Astrocyte (in vitro differentiated cells and primary cell): ENCODE measurements around the gene PGPEP1.

Experiments
- EZH2 ChIP-seq: IDR thresholded peaks from 2 replicates; pipeline ENCODE4 v1.6.1; 2012; ENCODE audit warnings: mild to moderate bottlenecking, low read length, inconsistent platforms; ENCODE audit not compliant: insufficient read depth
- TF ChIP-seq, protein P1 (sequence below): IDR thresholded peaks from 2 replicates; pipeline ENCODE4 v1.5.1; 2011; ENCODE audit warnings: low read depth, mild to moderate bottlenecking, inconsistent platforms, low read length, moderate library complexity; ENCODE audit not compliant: insufficient read depth

DNA sequence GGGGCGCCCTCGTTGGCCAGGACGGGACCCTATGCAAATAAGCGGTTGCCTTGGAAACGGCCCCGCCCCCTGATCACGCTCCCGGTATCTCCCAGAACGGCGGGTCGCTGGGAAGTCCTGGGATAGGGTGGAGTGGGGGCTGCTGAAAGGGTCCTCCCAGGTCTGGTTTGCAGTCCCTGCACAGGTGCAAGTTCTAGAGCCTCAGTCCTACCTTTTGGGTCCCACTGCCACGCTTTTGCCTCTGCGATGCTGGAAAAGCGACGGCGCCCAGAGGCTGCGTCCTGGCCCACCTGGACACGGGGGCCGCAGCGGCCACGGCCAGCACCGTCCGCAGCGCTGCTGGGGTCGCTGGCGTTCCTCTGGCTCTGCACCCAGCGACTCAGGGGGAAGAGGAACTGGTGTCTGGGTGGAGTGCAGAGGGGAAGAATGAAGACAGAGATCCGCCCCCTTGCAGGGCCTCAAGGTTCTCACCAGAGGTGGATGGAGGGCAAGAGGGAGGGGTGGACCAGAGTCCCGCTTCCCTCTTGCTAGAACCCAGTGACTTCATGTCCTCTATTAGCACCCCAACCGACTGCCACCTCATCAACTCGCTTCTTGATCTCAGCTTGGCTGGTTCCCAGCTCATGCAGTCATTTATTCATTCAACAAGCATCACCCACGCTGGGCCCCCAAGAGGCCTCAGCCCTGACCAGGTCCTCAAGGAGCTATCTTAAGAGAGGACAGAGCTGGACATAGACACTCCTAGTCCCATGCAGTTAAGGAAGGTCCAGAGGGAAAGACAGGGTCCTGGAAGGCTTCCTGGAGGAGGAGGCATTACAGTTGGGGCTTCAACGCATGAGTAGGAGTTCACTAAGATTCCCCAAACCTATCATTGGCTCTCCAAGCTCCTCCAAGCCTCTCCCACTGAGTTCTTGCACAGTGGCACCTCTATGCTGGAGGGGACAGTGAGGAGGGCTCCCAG, 57.1 kb downstream of the PGPEP1 start, which contains the start of gene LRRC25:
- TF ChIP-seq, protein P1, sequence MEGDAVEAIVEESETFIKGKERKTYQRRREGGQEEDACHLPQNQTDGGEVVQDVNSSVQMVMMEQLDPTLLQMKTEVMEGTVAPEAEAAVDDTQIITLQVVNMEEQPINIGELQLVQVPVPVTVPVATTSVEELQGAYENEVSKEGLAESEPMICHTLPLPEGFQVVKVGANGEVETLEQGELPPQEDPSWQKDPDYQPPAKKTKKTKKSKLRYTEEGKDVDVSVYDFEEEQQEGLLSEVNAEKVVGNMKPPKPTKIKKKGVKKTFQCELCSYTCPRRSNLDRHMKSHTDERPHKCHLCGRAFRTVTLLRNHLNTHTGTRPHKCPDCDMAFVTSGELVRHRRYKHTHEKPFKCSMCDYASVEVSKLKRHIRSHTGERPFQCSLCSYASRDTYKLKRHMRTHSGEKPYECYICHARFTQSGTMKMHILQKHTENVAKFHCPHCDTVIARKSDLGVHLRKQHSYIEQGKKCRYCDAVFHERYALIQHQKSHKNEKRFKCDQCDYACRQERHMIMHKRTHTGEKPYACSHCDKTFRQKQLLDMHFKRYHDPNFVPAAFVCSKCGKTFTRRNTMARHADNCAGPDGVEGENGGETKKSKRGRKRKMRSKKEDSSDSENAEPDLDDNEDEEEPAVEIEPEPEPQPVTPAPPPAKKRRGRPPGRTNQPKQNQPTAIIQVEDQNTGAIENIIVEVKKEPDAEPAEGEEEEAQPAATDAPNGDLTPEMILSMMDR = no peak
- TF ChIP-seq EZH2 = no peak
